ENCODE measurements around the gene ZBED3.

Gene ZBED3

DNA sequence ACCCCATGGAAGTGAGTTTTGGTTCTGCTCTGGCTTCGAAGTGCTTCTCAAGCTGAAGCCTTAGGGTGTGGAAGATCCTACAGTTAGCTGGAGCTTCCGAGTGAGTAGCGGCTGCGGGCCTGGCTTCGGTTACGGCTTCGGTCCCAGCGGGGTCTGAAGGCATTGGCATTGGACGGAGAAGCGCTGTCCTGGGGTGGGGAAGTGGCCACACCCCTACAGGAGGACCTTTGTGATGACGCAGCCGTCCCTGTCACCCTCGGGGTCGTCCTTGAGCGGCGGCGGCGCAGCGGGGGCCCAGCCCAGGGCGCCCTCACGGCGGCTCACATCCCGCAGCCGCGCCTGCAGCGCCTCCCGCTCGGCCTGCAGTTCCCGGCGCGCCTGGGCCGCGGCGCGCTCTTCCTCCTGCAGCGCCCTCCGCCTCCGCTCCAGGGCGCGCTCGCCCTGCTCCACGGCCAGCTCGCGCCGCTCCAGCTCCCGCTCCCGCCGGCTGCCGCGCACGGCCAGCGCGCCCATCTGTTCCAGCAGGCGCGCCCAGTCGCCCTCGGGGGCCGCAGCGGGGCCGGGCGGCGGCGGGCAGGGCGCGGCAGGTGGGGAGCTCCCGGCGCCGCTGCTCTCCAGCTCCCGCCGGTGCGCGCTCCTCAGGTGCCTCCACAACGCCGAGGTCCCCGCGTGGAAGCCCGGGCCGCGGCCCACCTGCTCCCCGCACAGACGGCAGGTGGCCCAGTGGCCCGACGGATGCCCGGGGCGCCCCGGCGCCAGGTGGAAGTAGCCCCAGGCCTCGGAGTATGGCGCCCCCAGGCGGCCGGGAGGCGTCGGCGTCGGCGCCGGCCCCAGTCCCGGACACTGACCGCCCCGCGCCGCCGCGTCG is 9.9 kb downstream of the ZBED3 start:
- peak; percentile 68 for DNase-seq (ENCODE audit: low spot score)

DNA sequence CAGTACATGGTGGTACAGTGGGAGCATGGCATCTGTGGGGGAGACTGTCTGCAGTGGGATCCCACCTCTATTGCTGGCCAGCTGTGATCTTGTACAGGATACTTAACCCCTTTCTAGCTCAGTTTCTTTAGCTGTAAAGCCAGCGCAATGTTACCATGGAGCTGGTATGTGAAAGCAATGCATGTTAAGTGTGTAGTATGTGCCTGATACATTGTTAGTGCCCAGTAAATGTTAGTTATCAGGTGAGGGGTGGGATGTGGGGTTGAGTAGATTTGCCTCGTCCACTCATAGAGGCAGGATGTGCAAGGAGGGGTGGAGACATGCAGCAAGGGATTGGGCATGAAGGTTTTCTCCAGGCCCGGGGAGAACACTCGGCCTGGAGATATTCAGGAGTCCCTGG is 12.3 kb downstream of the ZBED3 start:
- no peak for DNase-seq (ENCODE audit: low spot score)

DNA sequence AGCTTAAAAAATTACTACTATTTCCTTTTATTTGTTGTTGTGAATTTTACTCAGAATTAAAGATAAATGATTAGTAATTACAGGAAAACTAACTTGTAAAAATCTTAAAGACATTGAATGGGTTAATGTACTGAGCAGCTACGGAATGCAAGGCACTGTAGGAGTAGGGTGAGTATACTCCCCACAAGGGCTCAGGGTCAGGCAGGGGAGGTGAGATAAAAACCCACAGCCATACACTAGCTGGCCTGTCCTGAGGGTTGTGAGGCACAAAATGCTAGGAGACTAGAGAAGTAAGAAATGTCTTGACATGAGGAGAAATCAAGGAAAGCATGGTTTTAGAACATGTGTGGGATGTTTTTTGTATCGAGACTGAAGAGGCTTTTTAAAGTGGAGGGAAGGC is 13.4 kb downstream of the ZBED3 start:
- no peak for DNase-seq (ENCODE audit: low spot score)

DNA sequence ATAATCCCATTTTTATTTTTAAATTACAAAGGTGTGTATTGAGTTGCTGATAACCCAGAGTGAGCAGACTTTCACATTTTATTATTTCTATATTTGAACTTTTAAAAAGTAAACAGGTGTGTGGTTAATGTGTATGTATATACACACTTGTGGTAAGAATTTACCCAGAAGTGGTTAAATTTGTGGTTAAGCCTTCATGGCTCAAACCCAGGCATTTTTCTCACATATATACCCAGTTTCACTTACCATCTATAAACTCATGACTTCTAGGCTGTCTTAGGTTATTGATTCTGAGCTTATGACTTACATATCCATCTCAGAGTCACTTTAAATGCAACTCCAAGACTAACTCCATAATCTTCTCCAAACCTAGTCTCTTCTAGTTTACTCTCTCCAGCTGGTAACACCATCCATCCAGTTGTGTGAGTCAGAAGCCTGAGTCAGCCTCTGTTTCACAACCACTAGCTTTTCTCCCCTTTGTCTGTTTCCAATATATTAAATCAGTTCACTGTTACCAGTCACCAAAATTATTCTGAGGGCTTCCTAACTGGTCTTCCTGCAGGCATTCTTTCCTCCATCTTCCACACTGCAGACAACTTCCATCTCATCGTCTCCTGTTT is 20.2 kb downstream of the ZBED3 start:
- DNase-seq (ENCODE audit: low spot score): peak; percentile 72

DNA sequence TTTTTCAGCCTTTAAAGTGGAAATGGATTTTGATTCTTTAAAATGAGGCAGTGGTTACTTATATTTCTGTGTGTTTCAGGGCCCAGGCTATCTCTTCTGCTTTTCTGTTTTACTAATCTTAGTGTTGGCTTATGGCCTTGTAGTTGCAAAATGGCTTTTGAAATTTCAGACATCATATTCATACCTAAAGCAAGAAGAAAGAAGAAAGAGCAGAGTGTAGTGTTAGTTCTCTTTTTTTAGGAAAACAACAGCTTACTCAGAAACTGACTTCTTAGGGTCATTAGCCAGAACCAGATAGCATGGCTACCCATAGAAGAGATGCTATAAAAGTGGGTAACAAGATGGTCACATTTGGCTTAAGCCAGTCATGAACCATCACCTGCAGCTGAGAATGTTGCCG is 20.9 kb downstream of the ZBED3 start:
- DNase-seq (ENCODE audit: low spot score): no peak

DNA sequence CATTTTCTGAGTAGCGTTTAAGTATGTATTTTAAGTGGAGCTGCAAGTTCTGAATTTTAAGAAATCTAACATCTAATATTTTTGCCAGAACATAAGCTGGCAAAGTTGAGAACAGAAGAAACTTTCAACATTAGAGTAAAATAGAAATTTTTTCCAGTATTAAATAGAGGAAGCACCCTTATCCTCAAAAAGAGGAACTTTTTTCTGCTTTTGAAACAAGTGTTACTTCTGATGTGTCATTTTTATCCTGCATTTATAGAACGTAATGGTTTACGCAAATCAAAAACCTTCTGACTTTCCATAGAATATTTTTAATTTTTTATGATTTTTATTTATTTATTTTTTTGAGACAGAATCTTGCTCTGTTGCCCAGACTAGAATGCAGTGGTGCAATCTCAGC is 21.8 kb downstream of the ZBED3 start:
- DNase-seq (ENCODE audit: low spot score): no peak

DNA sequence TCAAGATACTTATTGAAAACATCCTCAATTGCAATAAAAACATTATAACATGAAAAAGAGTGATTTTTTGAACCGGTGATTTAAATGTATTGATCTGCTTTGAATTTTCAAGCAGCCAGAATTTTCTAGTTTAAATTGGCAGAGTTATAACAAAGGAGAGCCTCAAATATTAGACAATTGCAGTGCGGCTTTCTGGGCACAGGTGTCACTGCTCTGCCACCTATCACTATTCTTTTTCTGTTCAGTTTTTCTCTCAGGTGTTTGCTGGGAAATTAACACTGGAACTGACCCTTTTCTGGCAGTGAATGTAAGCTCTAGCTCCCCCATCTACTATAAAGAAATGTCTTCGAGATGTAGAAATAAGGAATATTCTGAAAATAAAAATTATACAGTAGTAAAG is 23.0 kb downstream of the ZBED3 start:
- DNase-seq (ENCODE audit: low spot score): no peak

DNA sequence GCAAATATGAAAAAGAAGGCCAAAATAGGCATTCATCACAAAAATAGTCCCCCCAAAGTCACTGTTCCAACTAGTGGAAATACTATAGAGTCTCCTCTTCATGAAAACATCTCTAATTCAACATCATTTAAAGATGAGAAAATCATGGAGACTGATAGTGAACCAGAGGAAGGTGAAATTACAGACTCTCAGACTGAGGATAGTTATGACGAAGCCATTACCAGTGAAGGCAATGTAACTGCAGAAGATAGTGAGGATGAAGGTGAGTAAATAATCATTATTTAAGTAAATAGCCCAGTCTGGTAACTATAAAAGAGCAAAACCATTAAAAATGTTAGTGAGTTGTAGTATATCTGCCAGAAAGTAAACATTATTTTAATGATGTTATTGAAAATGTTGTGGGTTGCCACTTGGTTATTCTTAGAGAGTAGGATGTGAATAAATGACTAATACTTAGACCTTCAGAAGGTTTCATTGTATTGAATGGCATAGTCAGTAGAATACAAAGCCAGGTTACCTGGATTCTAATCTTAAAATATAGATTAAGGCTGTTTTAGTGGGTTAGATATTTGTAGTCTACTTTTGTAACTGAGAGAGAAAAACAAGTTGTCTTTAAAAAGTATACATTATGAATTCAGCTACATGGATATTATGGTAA is 40.5 kb downstream of the ZBED3 start:
- no peak for DNase-seq (ENCODE audit: low spot score)

DNA sequence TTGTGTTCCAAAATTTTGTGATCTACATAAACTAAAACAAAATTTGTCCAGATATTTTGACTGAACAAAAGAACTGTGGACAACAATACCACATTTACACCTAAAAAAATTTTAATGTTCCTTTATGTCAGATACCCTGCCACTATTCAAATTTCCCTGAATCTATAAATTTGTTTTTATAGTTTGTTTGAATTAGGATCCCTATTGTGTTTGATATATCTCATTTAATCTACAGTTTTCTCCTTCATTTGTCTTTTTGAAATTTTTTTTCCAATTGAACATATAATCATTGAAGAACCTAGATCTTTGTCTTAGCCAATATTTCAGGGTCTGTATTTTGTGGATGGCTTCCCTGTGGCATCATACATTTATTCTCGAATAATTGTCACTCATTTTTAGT is 51.1 kb downstream of the ZBED3 start:
- DNase-seq (ENCODE audit: low spot score): no peak

DNA sequence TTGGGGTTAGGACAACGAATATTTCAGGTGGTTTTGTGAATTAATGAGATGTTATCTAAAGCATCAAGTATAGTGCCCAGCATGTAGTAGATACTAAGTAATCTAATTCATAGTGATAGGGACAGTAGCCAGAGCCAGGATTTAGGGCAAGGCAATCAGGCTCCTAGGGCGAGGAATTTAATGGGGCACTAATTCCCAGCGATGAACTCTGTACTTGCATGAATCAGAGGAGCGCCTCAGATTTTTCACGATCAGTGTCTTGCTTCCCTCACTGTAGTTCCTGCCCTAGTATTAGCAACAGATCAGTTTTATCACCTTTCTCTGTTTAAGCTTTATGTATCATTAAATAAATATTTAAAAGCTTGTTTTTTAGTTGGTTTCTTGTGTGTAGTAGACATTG is 53.7 kb downstream of the ZBED3 start:
- no peak for DNase-seq (ENCODE audit: low spot score)

DNA sequence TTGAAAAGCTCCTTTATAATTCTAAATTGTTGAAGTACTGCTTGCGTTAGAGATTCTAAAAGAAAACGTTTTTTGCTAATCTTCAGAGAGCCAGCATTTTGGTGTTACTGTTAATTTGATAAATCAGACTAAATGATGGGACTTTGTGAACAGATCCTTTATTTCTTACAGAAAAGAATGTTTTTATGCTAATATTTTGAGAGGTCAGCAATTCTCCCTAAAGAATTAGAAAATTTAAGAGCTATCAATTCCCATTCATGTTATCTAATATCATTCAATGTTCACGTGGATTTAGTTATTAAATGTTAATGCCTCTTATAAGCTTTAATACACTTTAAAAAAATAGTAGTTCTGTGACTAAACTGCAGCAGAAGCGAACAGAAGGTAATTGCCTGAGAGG is 54.5 kb downstream of the ZBED3 start:
- DNase-seq (ENCODE audit: low spot score): no peak

DNA sequence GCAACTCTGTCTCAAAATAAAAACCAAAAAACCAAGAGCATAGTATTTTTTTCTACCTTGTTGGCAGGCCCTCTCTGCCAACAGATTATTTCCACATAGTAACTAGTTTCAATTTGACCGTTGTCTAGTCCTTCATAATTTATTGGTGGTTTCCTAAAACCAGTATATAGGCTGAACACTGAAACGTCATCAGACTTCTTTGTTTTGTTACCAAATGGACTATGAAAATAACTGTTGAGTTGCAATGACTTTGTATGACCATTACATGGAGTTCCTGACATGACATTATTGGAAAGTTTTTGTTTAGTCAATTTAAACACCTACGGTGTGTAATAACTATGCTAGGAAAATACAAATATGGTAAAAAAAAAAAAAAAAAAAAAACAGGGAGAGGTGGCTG is 55.2 kb downstream of the ZBED3 start:
- DNase-seq (ENCODE audit: low spot score): no peak

DNA sequence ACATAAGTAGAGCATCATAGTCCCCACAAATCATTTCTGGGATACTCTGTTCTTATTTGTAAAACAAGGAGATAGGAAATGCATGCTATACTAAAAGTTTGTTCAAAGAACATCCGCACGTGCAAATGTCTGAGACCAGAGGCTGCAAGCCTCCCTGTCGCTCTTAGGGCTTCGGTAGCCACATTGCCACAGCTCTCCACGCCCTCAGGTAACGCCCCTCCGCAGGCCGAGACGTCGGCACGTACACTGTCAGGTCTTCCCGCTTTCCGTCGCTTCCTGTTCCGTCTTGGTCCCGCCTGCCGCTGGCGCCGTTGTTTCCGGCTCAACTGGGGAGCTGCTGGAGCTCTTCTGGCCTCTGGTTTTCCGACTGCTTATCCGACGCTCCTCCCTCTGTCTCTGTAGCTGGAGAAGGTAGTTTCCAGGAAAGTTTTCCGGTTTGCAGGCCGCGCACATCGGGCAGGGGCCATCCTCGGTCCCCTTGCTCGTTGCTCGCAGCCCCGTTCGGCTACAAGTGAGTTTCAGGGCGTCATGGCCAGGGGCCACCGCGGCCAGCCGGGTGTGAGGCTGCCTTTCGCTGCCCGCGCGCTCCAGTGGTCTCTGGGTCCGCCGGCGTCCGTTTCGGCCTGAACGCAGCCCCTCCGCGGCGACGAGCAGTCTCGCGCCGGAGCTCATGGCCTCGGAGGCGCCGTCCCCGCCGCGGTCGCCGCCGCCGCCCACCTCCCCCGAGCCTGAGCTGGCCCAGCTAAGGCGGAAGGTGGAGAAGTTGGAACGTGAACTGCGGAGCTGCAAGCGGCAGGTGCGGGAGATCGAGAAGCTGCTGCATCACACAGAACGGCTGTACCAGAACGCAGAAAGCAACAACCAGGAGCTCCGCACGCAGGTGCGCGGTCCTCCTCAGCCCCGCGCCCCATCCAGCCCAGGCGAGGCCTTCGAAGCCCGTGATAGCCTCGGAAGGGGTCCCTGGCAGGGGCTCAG is 56.7 kb downstream of the ZBED3 start, which contains the start of gene AGGF1:
Gene AGGF1, plus strand, starts transcription at position 308 of the 975 bp plus-strand sequence. Its CDS starts 363 bp downstream, at position 671.
- DNase-seq (ENCODE audit: low spot score): peak; percentile 91

DNA sequence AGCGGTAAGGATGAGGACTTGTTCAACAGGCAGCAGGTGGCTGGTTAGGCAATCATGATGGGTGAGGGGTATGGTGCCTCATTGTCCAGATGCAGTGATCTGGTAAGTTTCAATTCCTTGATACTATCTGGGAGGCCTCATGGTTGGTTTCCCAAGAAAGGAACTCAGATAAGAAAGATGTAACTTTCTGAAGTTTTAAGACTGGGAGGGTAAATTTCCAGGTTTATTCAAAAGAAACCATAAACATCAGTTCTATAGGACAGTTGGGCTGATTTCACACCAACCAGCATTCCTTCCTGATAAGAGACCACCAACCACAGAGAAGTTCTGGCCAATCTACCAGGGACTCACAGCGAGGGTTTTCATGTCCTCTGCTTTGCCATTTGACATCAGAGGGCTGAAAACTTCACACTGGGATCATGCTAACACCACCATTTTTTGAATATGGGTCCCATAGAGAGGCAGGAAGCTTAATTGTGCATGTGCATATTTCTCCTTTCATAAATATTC is 57.7 kb downstream of the ZBED3 start:
- no peak for DNase-seq (ENCODE audit: low spot score)

DNA sequence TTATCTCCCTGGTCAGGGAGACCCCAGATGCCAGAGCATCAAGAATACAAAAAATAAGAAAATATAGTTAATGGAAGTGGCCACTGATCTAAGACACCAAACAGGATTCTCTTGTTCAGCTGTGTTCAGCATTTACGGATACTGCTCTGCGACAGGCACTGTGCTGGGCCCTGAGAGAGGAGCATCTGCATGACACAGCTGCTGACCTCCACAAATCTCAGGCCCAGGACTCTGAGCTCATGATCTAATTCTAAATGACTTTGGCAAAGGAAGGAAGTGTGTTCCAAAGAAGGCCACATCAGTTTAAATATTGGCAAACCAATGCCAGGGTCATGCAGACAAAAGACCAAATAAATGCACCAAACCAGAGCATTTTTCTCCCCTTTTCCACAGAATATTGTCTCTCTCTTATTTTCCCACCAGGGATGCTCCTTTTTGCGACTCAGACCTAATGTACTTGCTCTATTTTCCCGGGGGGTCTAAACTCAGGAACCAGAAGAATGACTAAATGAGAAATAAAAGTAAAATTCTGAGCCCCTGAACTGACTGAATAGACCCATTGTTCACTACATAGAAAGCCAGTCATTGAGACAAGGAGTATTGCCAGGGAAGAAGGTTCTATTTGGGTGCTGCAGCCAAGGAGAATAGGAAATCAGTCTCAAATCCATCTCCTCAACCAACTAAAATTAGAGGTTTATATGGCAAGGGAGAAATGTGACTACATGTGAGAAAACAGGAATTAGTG is 58.3 kb downstream of the ZBED3 start:
- no peak for DNase-seq (ENCODE audit: low spot score)

DNA sequence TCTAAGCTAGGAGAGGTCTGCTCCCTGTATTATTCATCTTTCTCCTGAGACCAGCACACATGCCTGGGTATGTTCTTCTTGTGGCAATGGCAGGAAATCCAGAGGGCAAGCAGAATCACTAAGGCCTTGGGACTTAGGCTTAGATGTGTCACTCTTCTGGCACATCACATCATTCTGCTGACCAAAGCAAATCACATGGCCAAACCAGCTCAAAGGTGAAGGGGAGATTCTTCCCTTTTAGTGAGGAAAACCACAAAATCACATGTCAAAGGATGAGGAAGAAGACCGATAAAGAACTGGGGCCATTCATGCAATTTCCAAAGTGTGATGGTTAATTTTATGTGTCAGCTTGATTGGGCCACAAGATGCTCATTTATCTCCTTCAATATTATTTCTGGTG is 62.6 kb downstream of the ZBED3 start:
- DNase-seq (ENCODE audit: low spot score): no peak

DNA sequence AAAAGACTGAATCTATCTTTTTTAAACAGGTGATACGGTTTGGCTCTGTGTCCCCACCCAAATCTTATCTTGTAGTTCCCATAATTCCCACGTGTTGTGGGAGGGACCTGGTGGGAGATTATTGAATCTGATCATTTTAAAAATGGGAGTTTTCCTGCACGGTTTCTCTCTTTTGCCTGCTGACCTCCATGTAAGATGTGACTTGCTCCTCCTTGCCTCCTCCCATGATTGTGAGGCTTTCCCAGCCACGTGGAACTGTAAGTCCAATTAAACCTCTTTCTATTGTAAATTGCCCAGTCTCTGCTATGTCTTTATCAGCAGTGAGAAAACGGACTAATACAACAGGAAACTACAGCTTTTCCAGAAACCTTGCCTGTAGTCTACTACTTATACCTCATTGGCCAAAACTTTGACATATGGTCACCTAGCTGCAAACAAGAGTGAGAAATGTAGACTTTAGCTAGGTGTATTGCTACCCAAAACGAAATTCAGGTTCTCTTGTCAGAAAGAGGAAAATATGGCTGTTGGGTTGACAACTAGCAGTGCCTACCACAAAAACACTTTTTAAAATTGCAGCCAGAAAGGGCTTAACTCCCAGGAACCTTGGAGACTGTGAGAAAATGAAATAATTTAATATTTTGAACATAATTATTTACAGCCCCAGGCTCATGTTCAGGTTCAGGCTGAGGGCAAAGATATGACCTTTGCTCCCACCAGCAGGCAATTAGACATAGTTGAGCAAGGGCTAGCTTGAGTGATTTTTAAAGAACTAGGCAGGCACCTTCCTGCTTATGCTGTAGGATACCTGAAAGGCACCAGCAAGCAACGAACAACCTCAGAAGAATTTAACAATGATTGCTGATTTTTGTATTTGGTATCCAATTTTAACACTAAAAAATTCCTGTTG is 64.3 kb downstream of the ZBED3 start:
- no peak for DNase-seq (ENCODE audit: low spot score)

Measured in AG08395 (cell line).